GM19328 (cell line): ENCODE results near the gene NMNAT3.
A peak's percentile ranks its signal among the peaks of the same experiment; 100 is the strongest.
"Not testable (repeated sequence)": the region's sequence is repeated elsewhere in the genome, so short reads cannot be mapped to it uniquely, and the experiment has no call there.

Experiments
- ATAC-seq: cut with Tn5 transposase; IDR thresholded peaks from one replicate; pipeline ENCODE4 v1.9.1; 2021; ENCODE audit warnings: mild to moderate bottlenecking, moderate library complexity; ENCODE audit not compliant: unreplicated experiment

NMNAT3 gene

GRCh38 chr3:139586420-139587017 lies 91.3 kb downstream of the NMNAT3 start:
- ATAC-seq = peak; percentile 87

- no peak for ATAC-seq
These were observed 92.0 kb downstream of the NMNAT3 start for GRCh38 chr3:139585820-139586219.

DNA sequence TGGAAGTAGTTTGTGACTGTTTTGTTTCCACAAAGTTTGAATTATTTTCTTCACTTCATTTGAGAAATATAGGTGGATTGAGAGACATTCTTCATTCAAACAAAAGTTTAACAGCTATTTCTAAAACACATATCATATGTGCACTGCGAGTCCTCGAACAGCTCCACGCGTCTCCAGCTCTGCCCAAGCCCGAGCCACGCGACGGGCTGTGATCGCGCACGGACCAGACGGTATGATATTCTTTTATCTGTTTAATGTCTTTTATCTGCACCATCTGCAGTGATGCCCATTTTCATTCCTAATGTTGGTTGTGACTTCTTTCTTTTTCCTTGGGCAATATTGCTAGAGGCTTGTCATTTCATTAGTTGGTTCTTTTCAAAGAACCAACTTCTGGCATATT lies 94.1 kb downstream of the NMNAT3 start:
- ATAC-seq = not testable (repeated sequence)

- ATAC-seq = no peak
These were observed 99.0 kb downstream of the NMNAT3 start for GRCh38 chr3:139578783-139579182.

DNA sequence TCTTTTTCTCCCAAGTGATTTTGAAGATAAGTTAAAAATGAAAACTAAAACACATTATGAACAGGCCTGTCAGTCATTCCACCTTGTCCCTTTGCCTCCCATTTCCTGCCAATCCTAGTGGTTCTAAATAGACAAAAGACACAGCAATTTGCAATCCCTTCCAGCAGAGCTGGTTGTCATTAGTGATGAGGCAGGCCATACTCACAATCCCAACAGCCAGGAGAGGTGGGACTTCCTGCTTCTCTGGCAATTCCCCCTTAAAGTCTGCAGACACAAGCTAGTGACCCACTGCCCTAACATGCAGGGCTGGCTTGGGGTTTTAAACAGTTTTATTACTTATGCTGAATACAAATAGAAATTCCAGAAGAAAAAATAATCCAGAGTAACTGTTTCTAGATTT lies 99.9 kb downstream of the NMNAT3 start:
- ATAC-seq = no peak

DNA sequence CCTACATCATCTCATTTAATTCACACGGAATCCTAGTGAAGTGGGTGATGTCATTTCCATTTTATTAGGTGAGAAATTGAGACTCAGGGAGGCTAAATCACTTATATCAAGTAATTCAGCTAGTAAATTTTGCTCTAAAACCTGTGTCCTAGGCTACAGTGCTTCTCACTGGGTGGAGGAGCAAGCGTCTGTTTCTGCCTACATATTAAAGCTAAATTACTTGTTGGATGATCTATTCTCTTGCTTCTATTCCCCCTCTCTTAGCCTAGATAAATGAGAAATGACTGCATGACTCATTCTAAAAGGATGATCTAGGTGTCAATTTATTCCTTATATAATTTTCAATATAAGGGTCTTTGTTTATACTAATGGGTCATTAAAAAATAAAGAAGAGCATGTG lies 100.4 kb downstream of the NMNAT3 start:
- no peak for ATAC-seq

DNA sequence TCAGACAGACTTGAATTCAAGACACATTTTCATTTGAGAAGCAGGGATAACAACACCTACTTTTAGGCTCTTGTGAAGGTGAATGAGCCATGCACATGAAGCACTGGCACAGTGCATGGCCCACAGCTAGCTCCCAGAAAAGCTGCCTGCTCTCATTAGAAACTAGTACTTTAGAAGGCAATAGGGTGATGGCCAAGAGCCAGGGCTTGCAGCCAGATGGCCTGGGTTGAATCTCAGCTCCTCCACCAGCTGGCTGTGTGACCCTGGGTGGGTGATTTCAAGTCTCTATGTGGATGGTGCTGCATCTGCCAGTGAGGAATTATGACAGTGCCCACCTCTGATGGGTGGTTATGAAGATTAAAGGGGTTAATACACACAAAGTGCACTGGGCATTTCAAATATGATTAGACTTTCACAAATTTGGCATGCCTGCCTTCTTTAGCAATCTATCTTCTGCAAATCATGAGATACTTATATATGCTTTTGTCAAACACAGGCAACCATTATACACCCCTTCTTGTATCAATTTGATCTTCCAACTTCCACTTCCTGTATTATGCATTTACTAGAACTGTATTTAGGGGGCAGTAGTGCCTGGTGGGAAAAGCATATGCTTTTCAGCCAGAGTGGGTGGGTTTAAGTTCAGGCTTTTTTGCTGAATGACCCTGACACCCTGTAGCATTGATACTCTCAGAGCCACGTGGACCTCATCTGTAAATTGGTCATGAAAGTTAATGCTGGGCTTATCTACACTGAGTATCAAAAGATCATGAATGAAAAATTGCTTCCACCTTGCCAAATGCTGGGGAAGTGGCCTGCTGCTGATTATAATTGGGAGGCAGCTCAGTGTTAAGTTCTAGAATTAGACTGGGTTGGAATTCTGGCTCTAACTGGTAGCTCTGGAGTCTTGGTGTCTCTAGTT lies 103.5 kb downstream of the NMNAT3 start:
- no peak for ATAC-seq

GRCh38 chr3:139572847-139573672 lies 104.7 kb downstream of the NMNAT3 start:
- ATAC-seq = no peak

- ATAC-seq = no peak
These were observed 106.1 kb downstream of the NMNAT3 start for GRCh38 chr3:139571711-139572110.

DNA sequence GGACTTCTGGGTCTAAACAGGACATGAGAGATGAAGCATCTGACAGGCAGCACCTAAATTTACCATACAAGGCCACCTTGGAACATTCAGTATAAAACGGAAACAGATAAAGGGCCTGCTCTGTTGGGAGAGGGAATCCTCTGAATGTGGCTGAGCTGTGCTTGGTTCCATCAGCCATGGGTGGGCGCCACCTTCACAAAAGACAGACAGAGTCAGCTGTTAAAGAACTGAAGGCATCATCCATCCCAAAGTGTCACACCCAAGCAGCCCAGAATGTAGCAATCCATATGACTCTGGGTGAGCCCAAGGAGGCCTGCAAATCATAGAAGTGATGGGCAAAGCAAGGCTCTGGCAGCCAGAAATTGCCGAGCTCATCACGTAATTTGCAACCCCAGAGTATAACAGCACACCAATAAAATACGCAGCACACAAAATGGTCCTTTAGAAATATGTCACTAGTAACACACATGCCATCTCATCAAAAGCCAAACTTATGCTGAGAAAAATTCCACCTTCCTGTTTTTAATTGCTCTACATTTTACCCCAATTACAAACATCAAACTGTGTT lies 113.4 kb downstream of the NMNAT3 start:
- no peak for ATAC-seq

DNA sequence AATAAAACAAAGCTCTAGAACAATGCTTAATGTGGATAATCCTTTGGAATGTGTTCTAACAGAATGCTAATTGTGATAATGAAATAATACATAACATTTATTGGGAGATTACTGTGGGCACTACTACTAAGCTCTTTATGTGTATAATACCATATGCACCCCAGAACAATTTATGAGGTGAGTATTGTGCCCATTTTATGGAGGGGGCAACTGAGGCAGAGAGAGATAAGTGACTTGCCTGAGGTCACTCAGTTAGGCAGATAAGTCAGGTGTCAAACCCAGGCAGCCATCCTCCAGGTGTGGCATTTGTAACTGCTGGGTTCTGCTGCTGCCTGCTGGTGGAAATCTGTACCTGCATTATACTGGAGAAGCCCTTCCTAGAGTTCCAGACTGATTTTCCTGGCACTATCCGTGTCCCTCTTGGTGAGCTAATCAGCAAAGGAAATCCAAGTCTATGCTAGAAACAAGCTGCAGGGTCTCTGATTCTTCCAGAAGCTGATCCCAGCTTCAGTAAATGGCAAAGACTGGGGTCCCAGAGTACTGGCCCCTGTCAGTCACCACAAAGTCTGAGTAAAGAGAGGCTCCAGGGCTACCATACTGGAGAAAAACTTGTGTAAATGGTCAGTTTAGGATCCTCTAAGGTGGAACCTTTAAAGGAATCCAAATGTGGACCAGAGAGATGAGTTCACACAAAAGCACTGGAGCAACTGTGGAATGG lies 115.7 kb downstream of the NMNAT3 start:
- no peak for ATAC-seq

- no peak for ATAC-seq
These were observed 116.4 kb downstream of the NMNAT3 start for GRCh38 chr3:139561255-139561817.

DNA sequence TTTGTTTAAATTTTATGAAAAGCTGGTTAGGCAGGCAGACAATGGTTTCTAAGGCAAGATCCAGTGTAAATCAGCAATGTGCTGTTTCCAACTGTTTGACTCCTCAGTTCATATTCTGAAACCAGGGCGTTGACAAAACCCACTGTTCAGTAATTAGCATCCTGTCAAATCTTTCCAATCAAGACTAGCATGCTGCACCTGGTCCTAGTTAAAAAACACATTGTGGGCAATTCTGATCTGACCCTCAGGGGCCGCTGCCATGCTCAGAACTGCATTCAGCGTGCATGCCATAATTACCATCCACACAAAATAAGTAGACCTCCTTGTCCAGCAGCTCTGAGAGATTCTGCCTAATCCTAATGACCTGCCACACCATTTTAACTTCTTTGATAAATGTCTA lies 117.4 kb downstream of the NMNAT3 start:
- no peak for ATAC-seq

DNA sequence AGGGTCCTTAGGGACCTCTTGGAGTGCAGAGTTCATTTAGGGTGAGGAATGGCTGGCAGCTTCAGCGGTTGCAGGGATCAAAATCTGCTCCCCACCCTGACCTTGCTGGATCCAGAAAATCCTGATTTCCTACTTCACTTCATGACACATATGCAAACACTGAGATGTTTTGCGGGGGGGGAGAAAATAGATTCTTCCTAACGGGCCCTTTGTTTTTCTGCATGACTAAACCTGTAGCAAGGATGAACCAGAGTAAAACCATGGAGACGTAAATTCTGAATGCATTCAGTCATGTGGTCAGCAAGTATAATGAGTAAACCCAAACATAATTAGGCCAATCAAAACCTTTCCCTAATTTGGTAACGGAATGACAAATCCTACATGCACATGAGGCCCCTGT lies 118.2 kb downstream of the NMNAT3 start:
- no peak for ATAC-seq

DNA sequence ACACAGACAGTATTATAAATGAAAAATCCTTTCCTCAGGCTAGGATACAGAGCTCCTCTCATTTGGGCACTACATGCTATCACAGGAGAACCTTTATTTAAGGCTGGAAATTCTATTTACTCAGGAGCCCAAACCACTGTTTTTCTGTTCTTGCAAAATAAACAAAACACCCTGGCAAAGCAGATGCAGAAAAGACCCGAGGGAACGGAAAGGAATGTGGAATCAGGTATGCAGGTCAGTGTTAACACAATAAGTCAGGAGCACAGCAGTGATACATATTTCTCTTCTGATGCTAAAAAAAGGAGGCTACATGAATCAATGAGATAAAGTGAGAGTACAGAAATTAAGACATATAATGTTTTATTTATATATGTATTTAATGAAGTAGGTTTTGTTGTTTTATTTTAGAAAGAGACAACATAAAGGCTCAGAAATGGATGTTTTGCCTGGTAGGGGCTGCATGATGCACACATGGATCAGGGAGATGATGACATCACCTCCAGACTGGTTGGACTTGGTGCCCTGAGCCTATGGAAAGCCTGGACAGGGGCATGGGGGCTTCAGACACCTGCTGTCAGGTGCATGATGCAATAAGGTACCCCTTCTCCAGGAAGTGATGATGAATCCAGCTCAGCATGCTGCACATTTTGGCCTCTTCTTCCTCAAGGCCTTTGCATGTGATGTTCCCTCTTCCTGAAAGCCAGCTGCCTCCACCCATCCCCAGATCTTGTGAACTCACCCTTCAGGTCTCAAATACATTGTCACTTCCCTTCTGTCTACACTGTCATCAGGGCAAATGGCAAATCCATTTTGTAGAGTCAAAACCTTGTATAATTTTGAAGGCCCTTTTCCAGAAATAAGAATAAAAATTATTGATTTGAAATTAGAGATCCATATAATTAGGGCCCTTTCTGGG lies 119.2 kb downstream of the NMNAT3 start:
- no peak for ATAC-seq

DNA sequence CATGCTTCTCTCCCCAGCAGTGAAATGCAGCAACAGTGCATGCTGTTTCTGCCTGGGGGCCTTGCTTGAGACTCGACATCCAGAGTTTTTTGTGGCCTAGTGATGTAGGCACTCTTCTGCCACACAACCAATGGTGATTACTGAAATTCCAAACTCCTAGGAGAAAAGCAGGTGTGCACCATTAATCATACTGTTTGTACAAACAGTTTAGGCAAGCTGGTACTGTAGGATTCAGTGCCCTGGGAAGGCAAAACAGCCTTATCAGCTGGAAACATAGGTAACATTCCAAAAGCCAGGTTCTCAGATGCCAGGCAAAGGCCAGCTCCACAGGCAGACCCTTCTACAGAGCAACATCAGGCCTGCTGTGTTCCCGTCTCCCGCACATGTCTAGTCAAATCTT lies 120.7 kb downstream of the NMNAT3 start:
- no peak for ATAC-seq

- ATAC-seq = no peak
These were observed 122.5 kb downstream of the NMNAT3 start for GRCh38 chr3:139555249-139555648.

- no peak for ATAC-seq
These were observed 123.1 kb downstream of the NMNAT3 start for GRCh38 chr3:139554628-139555027.
